Body of pancreas (tissue), 4 donors: Measurements from ENCODE around the gene SPIRE1. TPM values are rescaled to one million over a fixed set of nuclear protein-coding genes. Genes with fewer than 3 reads are reported as not detected.

Experiments used
- ATAC-seq: fragments of 150-250 bp; one replicate; pipeline ENCODE4 v1.9.1; 2016
- DNase-seq, 4 donors: peaks; one replicate each; pipeline ENCODE4 v3.0.0-alpha.2; 2019
- H3K27ac ChIP-seq, 4 donors: fragments of 200-600 bp; sonication (generic); 1 replicate in 3 of 4; 2 replicates in 1 of 4; pipeline versions ENCODE4 v1.5.1 to v1.6.1; 2016 to 2019; ENCODE audit warnings: mild to moderate bottlenecking in 1 of 4, mixed read lengths in 1 of 4, moderate library complexity in 1 of 4
- H3K27me3 ChIP-seq, 2 donors: fragments of 200-600 bp; sonication (generic); one replicate each; pipeline ENCODE4 v1.6.0; 2016; ENCODE audit warnings: mild to moderate bottlenecking in 1 of 2
- H3K36me3 ChIP-seq, 2 donors: fragments of 200-600 bp; sonication (generic); replicated peaks in 1 of 2; 2 replicates each; pipeline ENCODE4 v1.5.1; 2016; ENCODE audit warnings: low read depth in 2 of 2; ENCODE audit not compliant: insufficient read depth in 1 of 2
- H3K4me1 ChIP-seq: fragments of 200-600 bp; sonication (generic); one replicate; pipeline ENCODE4 v1.6.0; 2016
- H3K4me3 ChIP-seq, 2 donors: fragments of 200-600 bp; sonication (generic); 1 replicate in 1 of 2; 2 replicates in 1 of 2; pipeline ENCODE4 v1.5.1; 2016 to 2019
- H3K9me3 ChIP-seq, 3 donors: fragments of 200-600 bp; sonication (generic); 1 replicate in 2 of 3; 2 replicates in 1 of 3; pipeline ENCODE4 v1.5.1; 2016
- CTCF ChIP-seq, 7 experiments: fragments of 450-650 bp in 4 of 7; fragments of 200-600 bp in 3 of 7; sonication (generic) in 3 of 7; IDR thresholded peaks; one replicate each; pipeline ENCODE4 v1.5.1; 2016 to 2019; ENCODE audit warnings: antibody characterized with exemption in 7 of 7
- POLR2A ChIP-seq, 3 donors: fragments of 450-650 bp; IDR thresholded peaks; one replicate each; pipeline ENCODE4 v1.6.1; 2016; ENCODE audit warnings: antibody characterized with exemption in 3 of 3, mild to moderate bottlenecking in 2 of 3
- WGBS, 2 donors: methylation state at CpG; one replicate each; pipeline ENCODE4 v1.1.5; 2017; 5-methylcytosine and 5-hydroxymethylcytosine counted together
- intact Hi-C: fragments of 100-400 bp; cut with DNase I; formaldehyde crosslinking; loops from one replicate; pipeline ENCODE4 v1.15.1; 2023
- total RNA-seq, 2 donors: library from RNA; depleted of rRNA; stranded (reverse); fragments of >200 nt; gene quantifications; one replicate each; pipeline ENCODE4 v1.1.0, GENCODE V29; 2016

SPIRE1 gene
- total RNA-seq, 2 donors from 2014 or later = 8.2 to 15.0 TPM

- H3K27me3 ChIP-seq = no peaks in the 10 kb centered on the region
- peaks cover 0 to 5% of the 10 kb centered on the region in 2 donors for H3K36me3 ChIP-seq
- TF ChIP-seq CTCF (IDR thresholded peaks at IDR 0.05) (no peak), POLR2A (IDR thresholded peaks at IDR 0.05) (no peak)
- H3K27ac ChIP-seq = no peak overlapping the region
- H3K4me3 ChIP-seq = no peak overlapping the region
- DNase-seq = no peak
- ATAC-seq = no peak
- H3K9me3 ChIP-seq = no peaks in the 10 kb centered on the region
- no peaks in the 10 kb centered on the region for H3K4me1 ChIP-seq
- intact Hi-C loops = no loop called here
Observed at GRCh38 chr18:12479982-12480381, 177.9 kb downstream of the SPIRE1 start.

- 78 to 85% methylated on average over 3 of the region's 3 CpGs for WGBS, 2 donors
- H3K27me3 ChIP-seq = no peaks in the 10 kb centered on the region
- intact Hi-C loops = no loop called here
Observed at GRCh38 chr18:12479536-12479935, 178.4 kb downstream of the SPIRE1 start.

GRCh38 chr18:12478269-12479047 is 179.4 kb downstream of the SPIRE1 start:
- no peak for ATAC-seq
- 90 to 92% methylated on average over 12 of the region's 12 CpGs for WGBS, 2 donors
- Histone ChIP-seq H3K27me3 (no peaks in the 10 kb centered on the region), H3K27ac (no peak overlapping the region), H3K4me1 (no peaks in the 10 kb centered on the region), H3K36me3 (peaks cover 0 to 5% of the 10 kb centered on the region in 2 donors), H3K9me3 (no peaks in the 10 kb centered on the region), H3K4me3 (no peak overlapping the region)
- TF ChIP-seq POLR2A (IDR thresholded peaks at IDR 0.05) (no peak), CTCF (IDR thresholded peaks at IDR 0.05) (no peak)
- no peak for DNase-seq
- intact Hi-C loops = no loop called here

More at GRCh38 chr18:12479536-12479935, 178.4 kb downstream of the SPIRE1 start:
- H3K36me3 ChIP-seq = peaks cover 0 to 5% of the 10 kb centered on the region in 2 donors
- TF ChIP-seq CTCF (IDR thresholded peaks at IDR 0.05) (no peak), POLR2A (IDR thresholded peaks at IDR 0.05) (no peak)
- DNase-seq (no peak), ATAC-seq (no peak)
- no peaks in the 10 kb centered on the region for H3K9me3 ChIP-seq
- H3K4me1 ChIP-seq = no peaks in the 10 kb centered on the region
- no peak overlapping the region for H3K4me3 ChIP-seq
- H3K27ac ChIP-seq = no peak overlapping the region

GRCh38 chr18:12477606-12478005 is 180.3 kb downstream of the SPIRE1 start:
- Histone ChIP-seq H3K4me3 (no peak overlapping the region), H3K27ac (no peak overlapping the region), H3K4me1 (no peaks in the 10 kb centered on the region), H3K36me3 (peaks cover 0 to 5% of the 10 kb centered on the region in 2 donors), H3K9me3 (no peaks in the 10 kb centered on the region), H3K27me3 (no peaks in the 10 kb centered on the region)
- WGBS, 2 donors = 83 to 87% methylated on average over 11 of the region's 11 CpGs
- TF ChIP-seq CTCF (IDR thresholded peaks at IDR 0.05) (no peak), POLR2A (IDR thresholded peaks at IDR 0.05) (no peak)
- ATAC-seq = no peak
- intact Hi-C loops = no loop called here
- DNase-seq = no peak

- Histone ChIP-seq H3K36me3 (peaks cover 0 to 5% of the 10 kb centered on the region in 2 donors), H3K27me3 (no peaks in the 10 kb centered on the region), H3K4me3 (no peak overlapping the region), H3K27ac (no peak overlapping the region), H3K4me1 (no peaks in the 10 kb centered on the region), H3K9me3 (no peaks in the 10 kb centered on the region)
- TF ChIP-seq POLR2A (IDR thresholded peaks at IDR 0.05) (no peak), CTCF (IDR thresholded peaks at IDR 0.05) (no peak)
- ATAC-seq (no peak), DNase-seq (no peak)
- intact Hi-C loops = no loop called here
- 90% methylated on average over 2 of the region's 2 CpGs for WGBS, 2 donors
Observed at GRCh38 chr18:12476955-12477354, 181.0 kb downstream of the SPIRE1 start.
